ENCODE data around the gene NCMAP.

The NCMAP gene

GRCh38 chr1:24575905-24576587, 20.2 kb downstream of the NCMAP start:
- no peak for DNase-seq

- no peak for DNase-seq
These were observed 23.0 kb downstream of the NCMAP start for GRCh38 chr1:24578846-24579245.

GRCh38 chr1:24580756-24581155, 24.9 kb downstream of the NCMAP start:
- no peak for DNase-seq

- no peak for DNase-seq
These were observed 28.3 kb downstream of the NCMAP start for GRCh38 chr1:24584171-24584647.

- DNase-seq, result no peak
These were observed 30.2 kb downstream of the NCMAP start for GRCh38 chr1:24586119-24586518.

- peak; percentile 30 for DNase-seq
These were observed 31.3 kb downstream of the NCMAP start for GRCh38 chr1:24586970-24587820.

GRCh38 chr1:24588573-24588972, 32.7 kb downstream of the NCMAP start:
- no peak for DNase-seq

GRCh38 chr1:24589200-24589599, 33.3 kb downstream of the NCMAP start:
- DNase-seq, result no peak

- no peak for DNase-seq
These were observed 35.9 kb downstream of the NCMAP start for GRCh38 chr1:24591781-24592180.

GRCh38 chr1:24594328-24594598, 38.4 kb downstream of the NCMAP start:
- no peak for DNase-seq

- no peak for DNase-seq
These were observed 40.6 kb downstream of the NCMAP start for GRCh38 chr1:24596401-24596880.

- DNase-seq, result no peak
These were observed 43.4 kb downstream of the NCMAP start for GRCh38 chr1:24599265-24599664.

GRCh38 chr1:24600551-24600950, 44.7 kb downstream of the NCMAP start:
- DNase-seq, result no peak

GRCh38 chr1:24605534-24606295, 49.8 kb downstream of the NCMAP start:
- no peak for DNase-seq

GRCh38 chr1:24606296-24606605, 50.4 kb downstream of the NCMAP start:
- DNase-seq, result no peak

- no peak for DNase-seq
These were observed 50.7 kb downstream of the NCMAP start for GRCh38 chr1:24606621-24607020.

- no peak for DNase-seq
These were observed 54.1 kb downstream of the NCMAP start for GRCh38 chr1:24609949-24610517.

- no peak for DNase-seq
These were observed 63.5 kb downstream of the NCMAP start for GRCh38 chr1:24619376-24619775.

- DNase-seq, result no peak
These were observed 64.8 kb downstream of the NCMAP start for GRCh38 chr1:24620678-24621077.

GRCh38 chr1:24621121-24621520, 65.2 kb downstream of the NCMAP start:
- DNase-seq, result no peak

GRCh38 chr1:24622218-24622617, 66.3 kb downstream of the NCMAP start:
- no peak for DNase-seq

GRCh38 chr1:24632832-24633175, 76.9 kb downstream of the NCMAP start:
- DNase-seq, result no peak

GRCh38 chr1:24635195-24635843, 79.4 kb downstream of the NCMAP start:
- peak; percentile 67 for DNase-seq
